ENCODE data around the gene PDE9A. TPM values are rescaled to one million over a fixed set of nuclear protein-coding genes. Genes with fewer than 3 reads are reported as not detected.

Gene PDE9A
- total and polyA plus RNA-seq, 2 of the 4 experiments (the other 2 are of a cell fraction): 0.89 to 0.90 TPM

DNA sequence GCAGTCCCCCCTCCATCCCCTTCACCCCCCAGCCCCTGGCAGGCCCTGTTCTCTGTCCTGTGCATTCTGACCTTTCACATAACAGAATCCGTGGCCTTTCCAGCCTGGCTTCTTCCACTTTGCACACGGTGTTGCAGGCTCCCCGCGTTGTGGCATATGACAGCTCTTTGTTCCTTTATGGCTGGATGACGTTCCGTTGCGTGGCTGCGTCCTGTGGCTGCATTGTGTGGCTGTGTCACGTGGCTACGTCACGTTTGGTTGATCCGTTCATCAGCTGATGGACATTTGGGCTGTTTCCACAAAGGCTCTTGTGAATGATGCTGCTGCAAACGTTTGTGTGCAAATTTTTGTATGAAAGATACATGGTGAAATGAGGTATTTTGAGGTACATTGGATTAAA lies 53.3 kb downstream of the PDE9A start:
- ATAC-seq (ENCODE audit: low read depth) (no peak), DNase-seq (no peak)
- no TSS peak for BruUV-seq (replicated peaks)
- Histone ChIP-seq H4K5ac (ENCODE audit: low read depth, low read length) (no peak overlapping the region), H2BK120ac (ENCODE audit: low read depth, low read length) (no peak overlapping the region), H3K4me1 (ENCODE audit: control insufficient read depth, insufficient read depth, low read length) (no peaks in the 10 kb centered on the region), H3K23ac (ENCODE audit: low read depth, low read length) (no peak overlapping the region), H3K4ac (ENCODE audit: low read depth, low read length) (no peak overlapping the region), H4K8ac (ENCODE audit: low read depth in 2 of 2, low read length in 2 of 2) (no peak overlapping the region), H3K9ac (ENCODE audit: low read depth, low read length) (no peak overlapping the region), H3K27me3 (ENCODE audit: control insufficient read depth, insufficient read depth, low read length) (no peaks in the 10 kb centered on the region), H3K36me3 (ENCODE audit: control insufficient read depth, insufficient read depth, low read length) (no peaks in the 10 kb centered on the region), H3K18ac (ENCODE audit: low read depth, low read length) (no peak overlapping the region), H2AFZ (replicated peaks; ENCODE audit: low read length, poor library complexity) (no peak overlapping the region), H3K14ac (replicated peaks; ENCODE audit: low read depth, low read length) (no peak overlapping the region), H4K20me1 (ENCODE audit: insufficient read depth, low read length) (no peaks in the 10 kb centered on the region), H3K4me3 (ENCODE audit: insufficient read depth, low read depth, low read length) (no peak overlapping the region), H2BK20ac (ENCODE audit: low read depth, low read length) (no peak overlapping the region), H2BK15ac (ENCODE audit: low read depth, low read length) (no peak overlapping the region), H2AK9ac (replicated peaks; ENCODE audit: low read depth, low read length, poor library complexity) (no peak overlapping the region), H3K56ac (ENCODE audit: extremely low read depth, insufficient read depth, low read length) (no peak overlapping the region), H2AK5ac (ENCODE audit: low read depth, low read length) (no peak overlapping the region), H4K91ac (ENCODE audit: insufficient read depth, low read depth, low read length) (no peak overlapping the region), H3K79me1 (ENCODE audit: low read depth in 1 of 2, low read length in 2 of 2) (no peaks in the 10 kb centered on the region), H2BK5ac (ENCODE audit: low read depth, low read length, poor library complexity, severe bottlenecking) (no peak overlapping the region), H3K9me3 (ENCODE audit: control insufficient read depth, insufficient read depth, low read length) (no peaks in the 10 kb centered on the region), H3K9me1 (ENCODE audit: insufficient read depth, low read length) (no peaks in the 10 kb centered on the region), H3K27ac (ENCODE audit: insufficient read depth, low read length) (no peak overlapping the region), H3K4me2 (ENCODE audit: low read depth, low read length) (no peak overlapping the region)
- 72% methylated on average over 13 of the region's 13 CpGs; no CpG with 5 or more reads in 1 of the 2 experiments for WGBS, 2 experiments (ENCODE audit: extremely low coverage in 2 of 2, insufficient read length in 1 of 2)
- dilution Hi-C loops (cut with HindIII; ENCODE audit: low sequenced_read_pairs, unreplicated experiment): no loop called here
- intact Hi-C loops (cut with micrococcal nuclease): no loop called here
- CTCF ChIA-PET: no interaction called here
- no peak for TF ChIP-seq BHLHE40 (IDR thresholded peaks at IDR 0.05; ENCODE audit: low read depth, low read length)
- no peak for TF ChIP-seq POLR2A (IDR thresholded peaks at IDR 0.05; ENCODE audit: low read depth, low read length)
- no peak for TF ChIP-seq MXI1 (IDR thresholded peaks at IDR 0.05; ENCODE audit: borderline replicate concordance, low read depth, low read length)
- no peak for TF ChIP-seq RCOR1 (IDR thresholded peaks at IDR 0.05; ENCODE audit: insufficient replicate concordance, low read length)
- no peak for TF ChIP-seq MAFK (IDR thresholded peaks at IDR 0.05; ENCODE audit: low read depth, low read length)
- TF ChIP-seq SMC3 (IDR thresholded peaks at IDR 0.05; ENCODE audit: low read depth, low read length): no peak
- in situ Hi-C loops (cut with MboI; ENCODE audit: low sequenced_read_pairs): no loop called here
- POLR2A ChIA-PET (ENCODE audit: unreplicated experiment): no interaction called here
